Neural cell (in vitro differentiated cells): ENCODE results near the gene C10orf120. TPM values are rescaled to one million over a fixed set of nuclear protein-coding genes. Genes with fewer than 3 reads are reported as not detected.

Source experiments
- H2AFZ ChIP-seq: fragments of 200-600, 300-800 bp; sonication (generic), shearing (Covaris generic); 2 replicates; pipeline ENCODE4 v1.6.0; 2014; ENCODE audit warnings: low read depth, mild to moderate bottlenecking, antibody characterized with exemption, low read length, moderate library complexity
- H3F3A ChIP-seq: fragments of 200-600 bp; shearing (Covaris generic); 2 replicates; pipeline ENCODE4 v1.6.1; 2016; ENCODE audit warnings: mild to moderate bottlenecking, moderate library complexity, mixed read lengths, antibody characterized with exemption, low read length; ENCODE audit not compliant: insufficient read depth, poor library complexity, severe bottlenecking
- H3K27ac ChIP-seq: fragments of 200-600, 300-800 bp; sonication (generic), shearing (Covaris generic); 2 replicates; pipeline ENCODE4 v1.5.1; 2014; ENCODE audit warnings: mild to moderate bottlenecking, low read length, moderate library complexity
- H3K27me3 ChIP-seq: fragments of 300-800, 200-600 bp; sonication (generic), shearing (Covaris generic); 2 replicates; pipeline ENCODE4 v1.6.0; 2014; ENCODE audit warnings: mild to moderate bottlenecking, low read depth, low read length, moderate library complexity; ENCODE audit not compliant: insufficient read depth
- H3K36me3 ChIP-seq: fragments of 300-800, 200-600 bp; sonication (generic), shearing (Covaris generic); 2 replicates; pipeline ENCODE4 v1.5.1; 2014; ENCODE audit warnings: mild to moderate bottlenecking, antibody characterized with exemption, low read length, moderate library complexity; ENCODE audit not compliant: insufficient read depth
- H3K4me2 ChIP-seq: fragments of 300-800, 200-600 bp; sonication (generic), shearing (Covaris generic); 2 replicates; pipeline ENCODE4 v1.6.0; 2014; ENCODE audit warnings: mild to moderate bottlenecking, low read length
- H3K4me3 ChIP-seq: fragments of 300-800, 200-600 bp; sonication (generic), shearing (Covaris generic); 2 replicates; pipeline ENCODE4 v1.5.1; 2014; ENCODE audit warnings: mild to moderate bottlenecking, low read length, moderate library complexity
- H3K79me2 ChIP-seq: fragments of 200-600 bp; shearing (Covaris generic); replicated peaks from 2 replicates; pipeline ENCODE4 v1.6.0; 2014; ENCODE audit warnings: mild to moderate bottlenecking, low read length, moderate library complexity; ENCODE audit not compliant: insufficient read depth
- H3K9ac ChIP-seq: fragments of 300-800, 200-600 bp; sonication (generic), shearing (Covaris generic); 2 replicates; pipeline ENCODE4 v1.6.1; 2016; ENCODE audit warnings: mild to moderate bottlenecking, low read length, mixed read lengths
- H3K9me2 ChIP-seq: fragments of 200-600 bp; shearing (Covaris generic); 2 replicates; pipeline ENCODE4 v1.6.1; 2016; ENCODE audit warnings: mild to moderate bottlenecking, low read length, mixed read lengths; ENCODE audit not compliant: insufficient read depth
- H3K9me3 ChIP-seq: fragments of 200-600, 300-800 bp; sonication (generic), shearing (Covaris generic); 2 replicates; pipeline ENCODE4 v1.6.1; 2016; ENCODE audit warnings: mild to moderate bottlenecking, mixed run types, low read length, moderate library complexity, mixed read lengths
- H4K20me1 ChIP-seq: fragments of 200-600 bp; shearing (Covaris generic); 2 replicates; pipeline ENCODE4 v1.6.1; 2016; ENCODE audit warnings: mild to moderate bottlenecking, mixed run types; ENCODE audit not compliant: insufficient read depth
- CTCF ChIP-seq: fragments of 450-650 bp; IDR thresholded peaks from 2 replicates; pipeline ENCODE4 v1.5.1; 2014; ENCODE audit warnings: antibody characterized with exemption, mild to moderate bottlenecking, moderate library complexity; ENCODE audit not compliant: poor library complexity, severe bottlenecking
- EP300 ChIP-seq: fragments of 450-650 bp; conservative IDR thresholded peaks from 2 replicates; pipeline ENCODE4 v1.6.1; 2014; ENCODE audit warnings: antibody characterized with exemption, mild to moderate bottlenecking, moderate library complexity; ENCODE audit not compliant: poor library complexity, severe bottlenecking
- EZH2 ChIP-seq: fragments of 200-600, 300-800 bp; shearing (Covaris generic), sonication (generic); IDR thresholded peaks from 2 replicates; pipeline ENCODE4 v1.6.1; 2014; ENCODE audit warnings: antibody characterized with exemption, low read length, borderline replicate concordance, mild to moderate bottlenecking; ENCODE audit not compliant: insufficient read depth, poor library complexity, severe bottlenecking
- MXI1 ChIP-seq: fragments of 450-650 bp; conservative IDR thresholded peaks from 2 replicates; pipeline ENCODE4 v1.6.1; 2014; ENCODE audit warnings: antibody characterized with exemption, mild to moderate bottlenecking; ENCODE audit not compliant: poor library complexity, severe bottlenecking
- POLR2AphosphoS5 ChIP-seq: IDR thresholded peaks from 2 replicates; pipeline ENCODE4 v1.6.1; 2012
- RAD21 ChIP-seq: fragments of 450-650 bp; conservative IDR thresholded peaks from 2 replicates; pipeline ENCODE4 v1.6.1; 2014; ENCODE audit warnings: antibody characterized with exemption, mild to moderate bottlenecking, moderate library complexity
- REST ChIP-seq: IDR thresholded peaks from 2 replicates; pipeline ENCODE4 v1.6.1; 2012; ENCODE audit warnings: borderline replicate concordance
- SMC3 ChIP-seq: fragments of 450-650 bp; conservative IDR thresholded peaks from 2 replicates; pipeline ENCODE4 v1.6.1; 2014; ENCODE audit warnings: antibody characterized with exemption, mild to moderate bottlenecking, moderate library complexity; ENCODE audit not compliant: poor library complexity
- TAF1 ChIP-seq: IDR thresholded peaks from 2 replicates; pipeline ENCODE4 v1.6.1; 2012; ENCODE audit warnings: low read depth
- polyA plus RNA-seq: library from polyadenylated mRNA; depleted of rRNA; stranded (reverse); fragments of >200 nt; gene quantifications from 2 replicates; pipeline ENCODE4 v1.2.3, GENCODE V29; 2014

C10orf120 gene
- polyA plus RNA-seq, 1 donor from 2014 or later = not detected

DNA sequence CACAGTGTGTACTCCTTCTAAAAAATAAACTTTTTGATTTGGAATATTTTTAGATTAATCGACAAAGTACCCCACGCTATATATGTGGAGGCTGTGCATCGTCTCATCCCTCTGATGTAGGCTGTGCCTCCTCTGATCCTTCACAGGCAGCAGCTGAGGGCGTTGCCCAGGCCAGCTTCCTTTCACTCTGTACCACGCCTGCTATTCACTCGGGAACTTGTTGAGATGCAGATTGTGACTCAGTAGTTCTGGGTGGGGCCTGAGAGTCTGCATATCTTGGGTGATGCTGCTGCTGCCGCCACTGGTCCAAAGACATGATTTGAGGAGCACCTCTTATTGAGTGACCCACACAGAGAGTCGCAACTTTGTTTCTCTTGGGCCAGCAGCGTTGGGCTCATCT, 7.9 kb upstream of the C10orf120 start:
- Histone ChIP-seq H3K4me3 (no peak overlapping the region), H4K20me1 (no peaks in the 10 kb centered on the region), H3K27ac (no peak overlapping the region), H3K27me3 (no peaks in the 10 kb centered on the region), H3K9ac (no peak overlapping the region), H3K79me2 (no peaks in the 10 kb centered on the region), H3K9me2 (no peaks in the 10 kb centered on the region), H3K9me3 (no peaks in the 10 kb centered on the region), H3F3A (no peaks in the 10 kb centered on the region), H3K4me2 (no peak overlapping the region), H3K36me3 (no peaks in the 10 kb centered on the region), H2AFZ (no peak overlapping the region)
- no peak for TF ChIP-seq EP300
- no peak for TF ChIP-seq RAD21
- TF ChIP-seq EZH2 = no peak
- no peak for TF ChIP-seq SMC3
- TF ChIP-seq TAF1 = no peak
- TF ChIP-seq MXI1 = no peak
- TF ChIP-seq REST = no peak
- TF ChIP-seq CTCF = no peak
- no peak for TF ChIP-seq POLR2AphosphoS5

- TF ChIP-seq EP300 = no peak
- TF ChIP-seq CTCF = no peak
- TF ChIP-seq MXI1 = no peak
- no peak for TF ChIP-seq RAD21
- TF ChIP-seq POLR2AphosphoS5 = no peak
- no peak for TF ChIP-seq TAF1
- TF ChIP-seq SMC3 = no peak
- no peak for TF ChIP-seq EZH2
- no peak for TF ChIP-seq REST
- Histone ChIP-seq H3K27ac (no peak overlapping the region), H3K9me2 (no peaks in the 10 kb centered on the region), H2AFZ (no peak overlapping the region), H3K9ac (no peak overlapping the region), H3K79me2 (no peaks in the 10 kb centered on the region), H3K4me3 (no peak overlapping the region), H3K36me3 (no peaks in the 10 kb centered on the region), H3K4me2 (no peak overlapping the region), H4K20me1 (no peaks in the 10 kb centered on the region), H3K9me3 (no peaks in the 10 kb centered on the region), H3F3A (no peaks in the 10 kb centered on the region), H3K27me3 (no peaks in the 10 kb centered on the region)
Observed at GRCh38 chr10:122706947-122707346, 7.3 kb upstream of the C10orf120 start.
